Testis (tissue), 3 donors: ENCODE data around the gene DESI2. TPM values are rescaled to one million over a fixed set of nuclear protein-coding genes. Genes with fewer than 3 reads are reported as not detected.

ENCODE experiments used
- DNase-seq: peaks from one replicate; pipeline ENCODE4 v3.0.0-alpha.2; 2019
- H3K27ac ChIP-seq, 2 donors: fragments of 200-600 bp; sonication (generic); one replicate each; pipeline ENCODE4 v1.5.1; 2019
- H3K27me3 ChIP-seq: fragments of 200-600 bp; sonication (generic); one replicate; pipeline ENCODE4 v1.5.1; 2019
- H3K36me3 ChIP-seq: fragments of 200-600 bp; sonication (generic); one replicate; pipeline ENCODE4 v1.5.1; 2017; ENCODE audit warnings: low read depth; ENCODE audit errors: missing control alignments
- H3K4me1 ChIP-seq: fragments of 200-600 bp; sonication (generic); one replicate; pipeline ENCODE4 v1.5.1; 2019
- H3K4me3 ChIP-seq, 2 donors: fragments of 200-600 bp; sonication (generic); one replicate each; pipeline ENCODE4 v1.5.1; 2017 to 2019
- H3K9me3 ChIP-seq: fragments of 200-600 bp; sonication (generic); one replicate; pipeline ENCODE4 v1.5.1; 2017
- POLR2A ChIP-seq: fragments of 450-650 bp; IDR thresholded peaks from one replicate; pipeline ENCODE4 v1.6.1; 2017; ENCODE audit warnings: antibody characterized with exemption, mild to moderate bottlenecking, moderate library complexity
- whole genome bisulfite sequencing, 2 donors: methylation state at CpG; one replicate each; pipeline ENCODE4 v1.1.5; 2018; 5-methylcytosine and 5-hydroxymethylcytosine counted together
- intact Hi-C: fragments of 100-400 bp; cut with DNase I; formaldehyde crosslinking; loops from one replicate; pipeline ENCODE4 v1.15.1; 2023; ENCODE audit warnings: low total_unique reads
- polyA plus RNA-seq: library from polyadenylated mRNA; stranded (reverse); fragments of 350-450 nt; fragmentation: Illumina TruSeq; extraction: RNeasy Lipid Tissue Mini Kit (QIAGEN cat#74804); gene quantifications from one replicate; pipeline ENCODE4 v1.2.3, GENCODE V29; 2014; ENCODE audit warnings: low read depth, low replicate concordance; ENCODE audit not compliant: insufficient read depth
- total RNA-seq, 2 donors: library from RNA; depleted of rRNA; stranded (reverse); fragments of >200 nt; gene quantifications; one replicate each; pipeline ENCODE4 v1.2.3, GENCODE V29; 2016
- TF ChIP-seq, protein P1 (sequence below), 3 experiments: fragments of 450-650 bp in 2 of 3; fragments of 200-600 bp in 1 of 3; sonication (generic) in 1 of 3; IDR thresholded peaks; one replicate each; pipeline ENCODE4 v1.5.1; 2016 to 2019; ENCODE audit warnings: antibody characterized with exemption in 3 of 3, mild to moderate bottlenecking in 2 of 3, moderate library complexity in 1 of 3

Gene DESI2
- total and polyA plus RNA-seq, 3 donors from 2014 or later, result 70.0 to 114 (median 72.7) TPM

DNA sequence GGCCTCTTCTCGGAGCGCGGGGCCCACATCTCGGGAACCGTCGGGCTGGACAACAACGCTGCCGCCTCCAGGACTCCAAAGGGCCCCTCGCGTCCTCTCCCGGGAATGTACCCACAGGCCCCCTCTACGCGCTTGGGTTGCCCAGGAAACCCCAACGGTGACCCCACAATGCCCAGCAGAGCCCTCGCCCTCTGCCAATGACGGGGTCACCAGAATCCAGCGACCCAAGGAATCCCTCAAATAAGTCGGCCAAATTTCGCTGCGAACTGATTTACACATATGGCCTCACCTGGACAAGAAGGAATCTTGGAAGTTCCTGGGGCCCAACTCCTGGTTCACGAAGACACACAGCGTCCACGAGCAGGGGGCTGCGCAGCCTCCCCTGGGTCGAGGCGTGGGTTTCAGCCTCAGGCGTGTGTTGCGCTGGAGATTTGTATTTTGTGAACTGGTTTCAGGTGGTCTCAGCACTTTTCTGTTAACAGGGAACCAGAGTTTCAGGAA, 78.1 kb downstream of the DESI2 start:
- 42 to 49% methylated on average over 19 to 27 of the region's 28 CpGs for WGBS, 2 donors
- peak overlapping the region; percentile 58 to 61 for H3K4me3 ChIP-seq
- DNase-seq, result peak; percentile 33
- no peaks in the 10 kb centered on the region for H3K4me1 ChIP-seq
- H3K9me3 ChIP-seq, result no peaks in the 10 kb centered on the region
- no peaks in the 10 kb centered on the region for H3K36me3 ChIP-seq
- peak overlapping the region in 1 of 2 donors; percentile 61 for H3K27ac ChIP-seq
- TF ChIP-seq, protein P1, sequence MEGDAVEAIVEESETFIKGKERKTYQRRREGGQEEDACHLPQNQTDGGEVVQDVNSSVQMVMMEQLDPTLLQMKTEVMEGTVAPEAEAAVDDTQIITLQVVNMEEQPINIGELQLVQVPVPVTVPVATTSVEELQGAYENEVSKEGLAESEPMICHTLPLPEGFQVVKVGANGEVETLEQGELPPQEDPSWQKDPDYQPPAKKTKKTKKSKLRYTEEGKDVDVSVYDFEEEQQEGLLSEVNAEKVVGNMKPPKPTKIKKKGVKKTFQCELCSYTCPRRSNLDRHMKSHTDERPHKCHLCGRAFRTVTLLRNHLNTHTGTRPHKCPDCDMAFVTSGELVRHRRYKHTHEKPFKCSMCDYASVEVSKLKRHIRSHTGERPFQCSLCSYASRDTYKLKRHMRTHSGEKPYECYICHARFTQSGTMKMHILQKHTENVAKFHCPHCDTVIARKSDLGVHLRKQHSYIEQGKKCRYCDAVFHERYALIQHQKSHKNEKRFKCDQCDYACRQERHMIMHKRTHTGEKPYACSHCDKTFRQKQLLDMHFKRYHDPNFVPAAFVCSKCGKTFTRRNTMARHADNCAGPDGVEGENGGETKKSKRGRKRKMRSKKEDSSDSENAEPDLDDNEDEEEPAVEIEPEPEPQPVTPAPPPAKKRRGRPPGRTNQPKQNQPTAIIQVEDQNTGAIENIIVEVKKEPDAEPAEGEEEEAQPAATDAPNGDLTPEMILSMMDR (IDR thresholded peaks at IDR 0.05), result no peak
- TF ChIP-seq POLR2A, result no peak
- H3K27me3 ChIP-seq, result no peaks in the 10 kb centered on the region
- intact Hi-C loops, result no loop called here

DNA sequence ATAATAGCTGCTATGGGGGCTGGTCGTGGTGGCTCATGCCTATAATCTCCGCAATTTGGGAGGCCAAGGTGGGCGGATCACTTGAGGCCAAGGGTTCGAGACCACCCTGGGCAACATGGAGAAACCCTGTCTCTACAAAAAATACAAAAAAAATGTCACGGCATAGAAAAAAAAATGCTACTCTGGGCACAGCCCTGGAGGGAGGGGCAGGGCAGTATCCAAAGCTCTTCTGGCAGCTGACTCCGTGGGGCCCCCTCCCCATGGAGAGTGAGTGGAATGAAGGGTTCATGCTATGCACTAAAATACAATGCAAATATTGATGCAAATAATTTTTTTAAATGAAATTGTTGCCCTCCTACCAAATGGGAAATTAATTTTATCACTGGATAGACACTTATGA, 78.7 kb downstream of the DESI2 start:
- no peak for DNase-seq
- TF ChIP-seq, protein P1 (IDR thresholded peaks at IDR 0.05), result no peak
- TF ChIP-seq POLR2A, result no peak
- Histone ChIP-seq H3K4me1 (no peaks in the 10 kb centered on the region), H3K27ac (no peak overlapping the region), H3K27me3 (no peaks in the 10 kb centered on the region), H3K9me3 (no peaks in the 10 kb centered on the region), H3K36me3 (no peaks in the 10 kb centered on the region), H3K4me3 (peak overlapping the region in 1 of 2 donors; percentile 61)
- intact Hi-C loops, result no loop called here
- WGBS, 2 donors, result 69 to 85% methylated on average over 6 of the region's 6 CpGs

DNA sequence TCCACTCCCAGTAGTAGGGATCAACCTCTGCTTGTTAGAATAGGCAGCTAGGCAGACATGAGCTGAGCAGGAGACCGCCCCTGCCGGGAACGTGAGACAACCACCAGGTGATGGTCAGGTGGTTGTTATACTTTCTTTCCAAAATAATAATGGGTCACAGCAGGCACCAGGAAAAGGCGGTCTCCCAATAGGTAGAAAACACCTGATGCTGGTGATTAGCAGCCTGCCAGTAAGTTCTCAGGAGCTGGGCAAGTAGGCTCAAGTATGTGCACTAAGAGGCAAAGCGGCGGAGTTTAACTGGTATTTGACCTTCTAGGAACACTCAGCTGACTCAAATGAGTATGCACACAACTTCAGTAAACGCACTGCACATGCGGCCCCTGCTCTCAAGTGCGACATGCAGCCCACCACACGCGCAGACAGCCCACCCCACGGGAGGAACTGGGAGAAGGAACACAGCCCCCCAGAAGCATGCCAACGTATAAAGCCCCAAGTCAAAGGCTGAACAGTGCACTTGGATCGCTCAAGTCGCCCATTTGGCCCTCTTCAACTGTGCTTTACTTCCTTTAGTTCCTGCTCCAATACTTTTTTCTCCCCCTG, 80.0 kb downstream of the DESI2 start:
- Histone ChIP-seq H3K9me3 (no peaks in the 10 kb centered on the region), H3K4me3 (no peak overlapping the region), H3K36me3 (no peaks in the 10 kb centered on the region), H3K4me1 (no peaks in the 10 kb centered on the region), H3K27ac (no peak overlapping the region), H3K27me3 (no peaks in the 10 kb centered on the region)
- TF ChIP-seq POLR2A, result no peak
- TF ChIP-seq, protein P1 (IDR thresholded peaks at IDR 0.05), result no peak
- WGBS, 2 donors, result 92 to 94% methylated on average over 15 of the region's 15 CpGs
- intact Hi-C loops, result no loop called here
- no peak for DNase-seq

DNA sequence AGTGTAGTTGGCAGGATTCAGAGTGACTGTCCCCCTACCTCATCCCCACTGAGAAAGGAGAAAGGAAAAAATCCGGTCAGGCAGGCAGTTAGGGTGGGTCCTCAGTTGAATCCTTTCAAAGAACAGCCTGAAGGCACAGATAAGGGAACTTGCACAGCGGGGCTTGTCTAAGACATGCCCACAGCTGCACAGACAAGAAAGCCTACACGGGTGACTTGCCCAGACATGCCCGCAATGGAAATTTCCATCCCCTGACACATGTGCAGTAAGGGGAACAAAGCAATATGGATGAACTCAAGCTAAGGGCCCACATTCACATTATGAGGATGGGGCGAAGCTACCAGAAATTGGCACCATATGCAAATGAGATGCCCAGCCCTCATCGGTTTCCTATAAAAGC, 82.5 kb downstream of the DESI2 start:
- H3K36me3 ChIP-seq, result no peaks in the 10 kb centered on the region
- H3K9me3 ChIP-seq, result no peaks in the 10 kb centered on the region
- DNase-seq, result no peak
- H3K27ac ChIP-seq, result no peak overlapping the region
- whole genome bisulfite sequencing, 2 donors, result 96 to 97% methylated on average over 6 of the region's 6 CpGs
- no peak for TF ChIP-seq POLR2A
- TF ChIP-seq, protein P1 (IDR thresholded peaks at IDR 0.05), result no peak
- intact Hi-C loops, result no loop called here
- H3K27me3 ChIP-seq, result no peaks in the 10 kb centered on the region
- H3K4me1 ChIP-seq, result no peaks in the 10 kb centered on the region
- H3K4me3 ChIP-seq, result no peak overlapping the region
